Measurements from ENCODE around the gene ISLR2.

- TF ChIP-seq CEBPB (IDR thresholded peaks at IDR 0.05) (no peak), EGR1 (IDR thresholded peaks at IDR 0.05) (no peak), YY1 (IDR thresholded peaks at IDR 0.05; ENCODE audit: low read depth) (no peak), TEAD4 (IDR thresholded peaks at IDR 0.05) (no peak), TAF1 (IDR thresholded peaks at IDR 0.05; ENCODE audit: low read depth) (no peak), CREB1 (IDR thresholded peaks at IDR 0.05; ENCODE audit: low read depth) (no peak), USF1 (IDR thresholded peaks at IDR 0.05) (no peak), NFIC (IDR thresholded peaks at IDR 0.05) (no peak), RAD21 (IDR thresholded peaks at IDR 0.05; ENCODE audit: low read depth) (no peak)
- TF ChIP-seq, protein P1, sequence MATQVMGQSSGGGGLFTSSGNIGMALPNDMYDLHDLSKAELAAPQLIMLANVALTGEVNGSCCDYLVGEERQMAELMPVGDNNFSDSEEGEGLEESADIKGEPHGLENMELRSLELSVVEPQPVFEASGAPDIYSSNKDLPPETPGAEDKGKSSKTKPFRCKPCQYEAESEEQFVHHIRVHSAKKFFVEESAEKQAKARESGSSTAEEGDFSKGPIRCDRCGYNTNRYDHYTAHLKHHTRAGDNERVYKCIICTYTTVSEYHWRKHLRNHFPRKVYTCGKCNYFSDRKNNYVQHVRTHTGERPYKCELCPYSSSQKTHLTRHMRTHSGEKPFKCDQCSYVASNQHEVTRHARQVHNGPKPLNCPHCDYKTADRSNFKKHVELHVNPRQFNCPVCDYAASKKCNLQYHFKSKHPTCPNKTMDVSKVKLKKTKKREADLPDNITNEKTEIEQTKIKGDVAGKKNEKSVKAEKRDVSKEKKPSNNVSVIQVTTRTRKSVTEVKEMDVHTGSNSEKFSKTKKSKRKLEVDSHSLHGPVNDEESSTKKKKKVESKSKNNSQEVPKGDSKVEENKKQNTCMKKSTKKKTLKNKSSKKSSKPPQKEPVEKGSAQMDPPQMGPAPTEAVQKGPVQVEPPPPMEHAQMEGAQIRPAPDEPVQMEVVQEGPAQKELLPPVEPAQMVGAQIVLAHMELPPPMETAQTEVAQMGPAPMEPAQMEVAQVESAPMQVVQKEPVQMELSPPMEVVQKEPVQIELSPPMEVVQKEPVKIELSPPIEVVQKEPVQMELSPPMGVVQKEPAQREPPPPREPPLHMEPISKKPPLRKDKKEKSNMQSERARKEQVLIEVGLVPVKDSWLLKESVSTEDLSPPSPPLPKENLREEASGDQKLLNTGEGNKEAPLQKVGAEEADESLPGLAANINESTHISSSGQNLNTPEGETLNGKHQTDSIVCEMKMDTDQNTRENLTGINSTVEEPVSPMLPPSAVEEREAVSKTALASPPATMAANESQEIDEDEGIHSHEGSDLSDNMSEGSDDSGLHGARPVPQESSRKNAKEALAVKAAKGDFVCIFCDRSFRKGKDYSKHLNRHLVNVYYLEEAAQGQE (IDR thresholded peaks at IDR 0.05; ENCODE audit: low read depth): no peak
- TF ChIP-seq, protein P2, sequence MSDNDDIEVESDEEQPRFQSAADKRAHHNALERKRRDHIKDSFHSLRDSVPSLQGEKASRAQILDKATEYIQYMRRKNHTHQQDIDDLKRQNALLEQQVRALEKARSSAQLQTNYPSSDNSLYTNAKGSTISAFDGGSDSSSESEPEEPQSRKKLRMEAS (IDR thresholded peaks at IDR 0.05): no peak
Measured at GRCh38 chr15:74129586-74130154, 716 bp upstream of the ISLR2 start.
